NCI-H524 (cell line): ENCODE data around the gene VIPR1.
"Not testable (repeated sequence)": the region's sequence is repeated elsewhere in the genome, so short reads cannot be mapped to it uniquely, and the experiment has no call there.

Source experiments
- DNase-seq, 2 experiments: peaks; one replicate each; lab custom pipeline; 2025; lab: John Stamatoyannopoulos, UW

Gene VIPR1

GRCh38 chr3:42578054-42578453, 75.6 kb downstream of the VIPR1 start:
- no peak for DNase-seq

- not testable (repeated sequence) for DNase-seq
Measured at GRCh38 chr3:42579346-42579745, 76.9 kb downstream of the VIPR1 start.

DNA sequence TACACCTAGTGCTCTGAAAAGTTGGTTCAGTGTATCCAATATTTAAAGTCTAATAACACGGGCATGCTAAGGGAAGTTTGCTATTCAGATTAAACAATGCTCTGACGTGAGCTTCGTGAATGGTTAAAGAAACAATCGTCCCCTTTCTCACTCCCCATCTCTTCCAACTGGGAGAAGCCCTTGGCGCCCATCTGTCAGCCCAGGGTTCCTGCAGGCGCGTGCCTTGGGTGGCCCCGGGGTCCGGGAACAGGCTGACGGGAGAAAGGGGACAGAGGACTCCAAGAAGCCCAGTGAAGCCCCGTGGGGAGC, 78.9 kb downstream of the VIPR1 start:
- peak; percentile 42 to 57 for DNase-seq

- peak; percentile 92 for DNase-seq
Measured at GRCh38 chr3:42581709-42582473, 79.4 kb downstream of the VIPR1 start, which contains the start of gene SEC22C. SEC22C (minus strand) TSS chr3:42581967; CDS start chr3:42569046, 12,921 bp downstream.

DNA sequence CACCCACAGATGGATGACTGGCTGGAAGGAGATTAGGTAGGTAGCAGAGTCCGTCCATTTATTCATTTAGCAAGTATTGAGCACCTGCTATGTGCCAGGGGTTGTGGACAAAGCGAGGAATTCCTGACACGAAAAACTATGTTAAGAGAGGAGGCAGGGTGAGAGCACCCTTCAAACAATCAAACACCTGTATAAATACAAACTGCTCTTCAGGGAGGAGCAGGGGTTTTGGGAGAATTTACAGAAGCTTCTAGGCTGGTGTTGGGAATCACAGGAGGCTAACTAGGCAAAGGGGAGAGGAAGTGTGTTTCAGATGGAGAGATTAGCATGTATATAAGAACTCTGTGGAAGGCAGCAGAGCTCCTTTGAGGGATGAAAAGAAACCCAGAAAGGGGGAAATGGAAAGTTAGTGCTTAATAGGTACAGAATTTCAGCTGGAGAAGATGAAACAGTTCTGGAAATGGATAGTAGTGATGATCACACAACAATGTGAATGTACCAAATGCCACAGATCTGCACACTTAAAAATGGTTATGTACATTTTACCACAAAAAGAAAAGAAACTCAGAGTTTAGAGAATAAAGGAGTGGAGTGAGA, 80.1 kb downstream of the VIPR1 start:
- DNase-seq: no peak
